ENCODE results near the gene NUP160.
"Not testable (repeated sequence)": the region's sequence is repeated elsewhere in the genome, so short reads cannot be mapped to it uniquely, and the experiment has no call there.

NUP160 gene

DNA sequence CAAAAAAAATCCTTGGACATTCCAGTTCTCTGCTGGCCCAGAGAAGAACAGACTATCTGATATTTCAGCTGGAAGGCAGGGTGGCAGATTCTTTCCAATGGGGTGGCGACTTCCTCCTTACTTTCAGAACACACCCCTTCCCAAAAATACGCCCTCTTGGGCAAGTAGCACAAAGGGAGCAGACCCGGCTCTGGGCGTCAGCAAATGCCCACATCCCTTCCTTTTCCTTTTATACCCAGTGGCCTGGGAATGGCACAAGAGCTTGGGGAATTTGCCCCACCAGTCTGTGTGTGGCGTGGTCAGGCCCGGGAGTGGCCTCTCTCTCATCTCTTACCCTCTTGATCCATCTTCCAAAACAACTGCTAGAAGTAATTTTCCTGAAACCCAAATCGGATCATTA lies 33.0 kb upstream of the NUP160 start:
- Histone ChIP-seq H3K4me1 (ENCODE audit: control insufficient read depth, insufficient read depth, low read length) (no peaks in the 10 kb centered on the region), H3K27ac (ENCODE audit: low read depth, low read length) (no peak overlapping the region), H3K9me3 (ENCODE audit: control insufficient read depth, insufficient read depth, low read length) (peaks cover 7% of the 10 kb centered on the region), H3K36me3 (ENCODE audit: control insufficient read depth, insufficient read depth, low read length) (no peaks in the 10 kb centered on the region), H3K27me3 (ENCODE audit: control insufficient read depth, insufficient read depth, low read length) (no peaks in the 10 kb centered on the region), H3K4me3 (ENCODE audit: low read depth, low read length) (no peak overlapping the region), H3K9ac (ENCODE audit: low read depth, low read length) (no peak overlapping the region)

DNA sequence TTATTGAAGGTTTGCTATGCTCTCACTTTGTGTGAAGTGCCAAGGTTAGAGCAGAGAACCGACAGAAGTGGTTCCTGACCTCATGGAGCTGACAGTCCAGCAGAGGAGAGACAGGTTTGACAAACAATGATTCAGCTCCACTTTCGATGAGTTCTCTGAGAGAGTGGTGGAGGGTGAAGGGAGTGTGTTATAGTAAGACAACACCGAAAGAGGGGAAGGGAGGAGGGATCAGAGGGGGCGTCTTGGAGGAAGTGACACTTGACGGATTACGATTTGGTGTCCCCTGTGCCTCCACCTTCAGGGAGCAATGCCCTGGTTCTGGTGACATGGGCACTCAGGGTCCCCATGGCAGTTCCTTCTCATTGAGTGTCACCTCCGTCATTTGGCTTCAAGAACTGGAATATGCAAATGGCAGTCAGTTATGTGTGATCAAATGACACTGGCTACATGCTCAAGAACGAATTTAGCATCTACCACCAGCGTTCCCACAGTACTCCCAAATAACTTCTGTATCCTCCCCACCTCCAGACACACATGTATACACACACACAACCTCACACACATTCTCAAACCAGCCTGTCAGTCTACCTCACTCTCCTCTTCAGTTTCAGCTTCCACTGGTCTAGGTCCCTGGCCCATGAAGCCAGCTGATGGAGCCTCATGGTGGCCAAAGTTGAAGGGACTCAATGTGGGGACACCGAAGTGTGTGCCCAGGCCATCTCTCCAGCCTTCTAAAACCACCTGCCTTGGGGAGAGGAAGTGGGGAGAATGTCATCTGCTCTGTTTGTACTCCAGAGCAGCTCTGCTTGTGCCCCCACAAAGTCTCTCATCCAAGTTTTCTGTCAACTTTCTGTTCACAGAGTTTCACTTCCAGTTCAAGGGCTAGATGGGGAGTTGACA lies 31.4 kb upstream of the NUP160 start:
- Histone ChIP-seq H3K4me3 (ENCODE audit: low read depth, low read length) (no peak overlapping the region), H3K4me1 (ENCODE audit: control insufficient read depth, insufficient read depth, low read length) (no peaks in the 10 kb centered on the region), H3K9me3 (ENCODE audit: control insufficient read depth, insufficient read depth, low read length) (peaks cover 22% of the 10 kb centered on the region), H3K27me3 (ENCODE audit: control insufficient read depth, insufficient read depth, low read length) (no peaks in the 10 kb centered on the region), H3K9ac (ENCODE audit: low read depth, low read length) (no peak overlapping the region), H3K27ac (ENCODE audit: low read depth, low read length) (no peak overlapping the region), H3K36me3 (ENCODE audit: control insufficient read depth, insufficient read depth, low read length) (no peaks in the 10 kb centered on the region)

DNA sequence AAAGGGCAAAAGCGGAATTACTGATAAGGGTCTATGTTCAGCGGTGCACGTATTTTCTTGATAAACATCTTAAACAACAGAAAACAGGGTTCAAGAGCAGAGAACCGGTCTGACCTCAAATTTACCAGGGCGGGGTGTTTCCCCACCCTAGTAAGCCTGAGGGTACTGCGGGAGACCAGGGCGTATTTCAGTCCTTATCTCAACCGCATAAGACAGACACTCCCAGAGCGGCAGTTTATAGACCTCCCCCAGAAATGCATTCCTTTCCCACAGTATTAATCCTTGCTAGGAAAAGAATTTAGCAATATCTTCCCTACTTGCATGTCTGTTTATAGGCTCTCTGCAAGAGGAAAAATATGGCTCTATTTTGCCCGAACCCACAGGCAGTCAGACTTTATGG lies 27.7 kb upstream of the NUP160 start:
- H3K4me3 ChIP-seq (ENCODE audit: low read depth, low read length); H3K27ac ChIP-seq (ENCODE audit: low read depth, low read length); H3K4me1 ChIP-seq (ENCODE audit: control insufficient read depth, insufficient read depth, low read length); H3K36me3 ChIP-seq (ENCODE audit: control insufficient read depth, insufficient read depth, low read length); H3K27me3 ChIP-seq (ENCODE audit: control insufficient read depth, insufficient read depth, low read length); H3K9ac ChIP-seq (ENCODE audit: low read depth, low read length): not testable (repeated sequence)
- peaks cover 25% of the 10 kb centered on the region for H3K9me3 ChIP-seq (ENCODE audit: control insufficient read depth, insufficient read depth, low read length)

DNA sequence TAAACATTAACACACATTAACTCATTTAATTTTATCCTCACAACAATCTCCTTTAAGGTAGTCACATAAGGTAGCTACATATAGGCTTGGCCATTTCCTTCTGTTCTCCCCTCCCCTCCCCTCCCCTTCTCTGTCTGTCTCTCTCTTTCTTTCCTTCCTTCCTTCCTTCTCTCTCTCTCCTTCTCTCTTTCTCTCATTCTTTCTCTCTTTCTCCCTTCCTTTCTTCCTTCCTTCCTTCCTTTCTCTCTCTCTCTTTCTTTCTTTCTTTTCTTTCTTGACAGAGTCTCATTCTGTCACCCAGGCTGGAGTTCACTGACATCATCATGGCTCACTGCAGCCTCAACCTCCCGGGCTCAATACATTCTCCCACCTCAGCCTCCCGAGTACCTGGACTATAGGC lies 22.3 kb upstream of the NUP160 start:
- Histone ChIP-seq H3K27me3 (ENCODE audit: control insufficient read depth, insufficient read depth, low read length) (no peaks in the 10 kb centered on the region), H3K4me3 (ENCODE audit: low read depth, low read length) (no peak overlapping the region), H3K4me1 (ENCODE audit: control insufficient read depth, insufficient read depth, low read length) (no peaks in the 10 kb centered on the region), H3K27ac (ENCODE audit: low read depth, low read length) (no peak overlapping the region), H3K9me3 (ENCODE audit: control insufficient read depth, insufficient read depth, low read length) (peaks cover 11% of the 10 kb centered on the region), H3K36me3 (ENCODE audit: control insufficient read depth, insufficient read depth, low read length) (no peaks in the 10 kb centered on the region), H3K9ac (ENCODE audit: low read depth, low read length) (no peak overlapping the region)

DNA sequence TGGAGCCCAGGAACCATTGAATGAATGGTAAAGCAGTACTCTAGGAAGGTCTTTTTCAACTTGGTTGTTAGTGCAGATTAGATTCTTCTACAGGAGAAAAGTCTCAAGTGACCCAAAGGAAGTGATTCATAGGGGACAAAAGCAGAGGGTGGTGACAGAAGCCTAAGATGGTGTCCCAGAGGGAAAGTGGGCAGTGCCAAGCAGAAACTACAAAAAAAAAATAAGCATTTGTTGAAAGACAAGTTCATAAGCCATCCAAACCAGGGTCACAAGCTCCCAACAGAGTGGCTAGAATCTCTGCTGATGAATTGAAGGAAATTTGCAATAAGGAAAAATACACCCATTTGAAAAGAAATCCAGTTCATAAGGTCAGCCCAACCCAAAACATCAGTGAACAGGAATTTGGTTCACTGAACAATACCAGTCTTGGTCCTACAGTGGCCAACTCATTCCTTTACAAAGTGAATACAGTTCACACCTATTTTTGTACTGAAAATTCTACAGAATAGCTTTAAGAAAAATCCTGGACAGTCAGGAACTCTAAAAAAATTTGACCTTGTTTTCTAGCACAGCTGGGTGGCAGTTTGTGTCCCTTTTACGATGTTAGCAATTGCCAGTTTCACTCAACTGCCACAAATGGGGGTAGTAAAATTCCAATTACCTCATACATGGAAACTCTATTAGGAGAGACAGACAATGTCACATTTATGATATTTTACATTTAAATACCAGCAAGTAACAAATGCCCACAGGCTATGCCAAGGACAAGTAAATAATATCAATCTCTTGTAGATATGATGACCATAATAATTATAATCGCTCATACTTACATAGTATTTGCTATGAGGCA lies 21.6 kb upstream of the NUP160 start:
- no peaks in the 10 kb centered on the region for H3K27me3 ChIP-seq (ENCODE audit: control insufficient read depth, insufficient read depth, low read length)
- no peaks in the 10 kb centered on the region for H3K4me1 ChIP-seq (ENCODE audit: control insufficient read depth, insufficient read depth, low read length)
- no peak overlapping the region for H3K27ac ChIP-seq (ENCODE audit: low read depth, low read length)
- H3K9ac ChIP-seq (ENCODE audit: low read depth, low read length): no peak overlapping the region
- H3K4me3 ChIP-seq (ENCODE audit: low read depth, low read length): no peak overlapping the region
- no peaks in the 10 kb centered on the region for H3K36me3 ChIP-seq (ENCODE audit: control insufficient read depth, insufficient read depth, low read length)
- peaks cover 5% of the 10 kb centered on the region; the same call in 1 of the 2 replicates for H3K9me3 ChIP-seq (ENCODE audit: control insufficient read depth, insufficient read depth, low read length)

DNA sequence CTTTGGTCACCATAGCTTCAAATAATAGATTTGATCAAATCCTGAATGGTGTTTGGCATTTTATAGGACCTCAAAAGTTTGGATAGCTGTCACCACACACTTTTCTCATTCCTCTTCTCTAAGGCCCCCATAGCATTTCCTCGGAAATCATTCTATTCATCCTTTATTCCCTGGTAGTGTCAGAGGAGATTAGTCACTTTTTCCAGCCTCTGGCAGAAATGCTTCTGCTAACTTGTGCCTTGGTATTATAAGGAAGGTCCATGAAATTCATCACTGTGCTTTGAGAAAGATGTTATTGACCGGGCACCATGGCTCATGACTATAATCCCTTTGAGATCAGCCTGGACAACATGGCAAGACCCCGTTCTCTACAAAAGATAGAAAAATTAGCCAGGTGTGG lies 19.7 kb upstream of the NUP160 start:
- no peaks in the 10 kb centered on the region for H3K4me1 ChIP-seq (ENCODE audit: control insufficient read depth, insufficient read depth, low read length)
- no peaks in the 10 kb centered on the region for H3K27me3 ChIP-seq (ENCODE audit: control insufficient read depth, insufficient read depth, low read length)
- H3K27ac ChIP-seq (ENCODE audit: low read depth, low read length): no peak overlapping the region
- H3K36me3 ChIP-seq (ENCODE audit: control insufficient read depth, insufficient read depth, low read length): no peaks in the 10 kb centered on the region
- H3K4me3 ChIP-seq (ENCODE audit: low read depth, low read length): no peak overlapping the region
- H3K9me3 ChIP-seq (ENCODE audit: control insufficient read depth, insufficient read depth, low read length): no peaks in the 10 kb centered on the region
- H3K9ac ChIP-seq (ENCODE audit: low read depth, low read length): no peak overlapping the region

DNA sequence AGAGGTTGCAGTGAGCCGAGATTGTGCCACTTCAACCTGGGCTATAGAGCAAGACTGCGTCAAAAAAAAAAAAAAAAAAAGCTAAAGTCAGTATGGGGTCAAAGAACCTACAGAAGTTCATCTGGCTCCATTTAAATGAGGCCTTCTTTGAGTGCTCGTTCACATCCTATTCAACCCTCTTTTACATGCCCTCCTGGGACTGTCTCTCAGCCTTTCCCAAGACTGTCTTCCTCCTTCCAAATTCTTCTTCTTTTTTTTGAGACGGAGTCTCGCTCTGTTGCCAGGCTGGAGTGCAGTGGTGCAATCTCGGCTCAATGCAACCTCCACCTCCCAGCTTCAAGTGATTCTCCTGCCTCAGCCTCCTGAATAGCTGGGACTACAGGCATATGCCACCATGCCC lies 18.7 kb upstream of the NUP160 start:
- H3K9me3 ChIP-seq (ENCODE audit: control insufficient read depth, insufficient read depth, low read length); H3K4me1 ChIP-seq (ENCODE audit: control insufficient read depth, insufficient read depth, low read length); H3K9ac ChIP-seq (ENCODE audit: low read depth, low read length); H3K4me3 ChIP-seq (ENCODE audit: low read depth, low read length); H3K36me3 ChIP-seq (ENCODE audit: control insufficient read depth, insufficient read depth, low read length); H3K27me3 ChIP-seq (ENCODE audit: control insufficient read depth, insufficient read depth, low read length); H3K27ac ChIP-seq (ENCODE audit: low read depth, low read length): not testable (repeated sequence)

DNA sequence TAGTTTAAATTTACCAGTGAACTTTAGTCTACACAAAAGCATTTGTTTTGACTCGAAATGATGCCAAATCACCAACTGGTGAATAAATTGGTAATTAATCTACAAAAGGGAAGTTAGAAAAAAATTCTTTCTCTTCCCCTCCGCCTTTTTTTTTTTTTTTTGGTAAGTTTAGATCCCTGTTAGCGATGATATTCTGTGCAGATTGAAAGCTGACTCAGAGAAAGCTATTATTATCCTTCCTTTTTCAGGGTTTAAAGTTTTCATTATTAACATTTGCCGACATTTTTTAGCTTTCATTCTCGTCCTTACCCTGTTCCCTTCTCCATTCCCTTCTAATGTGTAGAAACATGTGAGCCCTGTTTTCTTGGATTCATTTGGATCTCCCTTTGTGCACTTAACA lies 16.8 kb upstream of the NUP160 start:
- Histone ChIP-seq H3K27me3 (ENCODE audit: control insufficient read depth, insufficient read depth, low read length) (no peaks in the 10 kb centered on the region), H3K27ac (ENCODE audit: low read depth, low read length) (no peak overlapping the region), H3K9me3 (ENCODE audit: control insufficient read depth, insufficient read depth, low read length) (no peaks in the 10 kb centered on the region), H3K4me3 (ENCODE audit: low read depth, low read length) (no peak overlapping the region), H3K4me1 (ENCODE audit: control insufficient read depth, insufficient read depth, low read length) (no peaks in the 10 kb centered on the region), H3K36me3 (ENCODE audit: control insufficient read depth, insufficient read depth, low read length) (no peaks in the 10 kb centered on the region), H3K9ac (ENCODE audit: low read depth, low read length) (no peak overlapping the region)

DNA sequence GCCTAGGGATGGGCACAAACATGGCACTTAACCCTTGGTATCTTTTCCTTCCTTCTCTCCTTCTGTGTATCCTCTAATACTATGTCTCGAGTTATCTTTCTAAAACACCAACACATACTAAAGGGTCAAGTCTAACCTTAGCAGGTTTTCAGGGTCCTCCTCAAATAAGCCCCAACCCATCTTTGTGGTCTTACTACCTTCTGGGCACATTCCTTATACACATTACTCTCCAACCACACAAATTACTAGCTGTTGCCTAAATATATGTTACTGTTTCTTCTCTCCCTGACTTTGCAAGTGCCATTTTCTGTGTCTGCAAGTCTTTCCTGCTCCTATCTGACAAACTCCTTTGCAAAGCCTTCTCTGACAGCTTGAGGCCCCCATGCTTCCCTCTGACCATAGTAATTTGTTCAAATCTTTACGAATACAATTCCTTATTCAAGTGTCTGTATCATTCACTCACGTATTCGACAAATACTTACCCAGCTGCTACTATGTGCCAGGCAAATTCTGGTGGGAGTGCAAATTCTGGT lies 15.8 kb upstream of the NUP160 start:
- Histone ChIP-seq H3K4me3 (ENCODE audit: low read depth, low read length) (no peak overlapping the region), H3K9me3 (ENCODE audit: control insufficient read depth, insufficient read depth, low read length) (no peaks in the 10 kb centered on the region), H3K4me1 (ENCODE audit: control insufficient read depth, insufficient read depth, low read length) (no peaks in the 10 kb centered on the region), H3K9ac (ENCODE audit: low read depth, low read length) (no peak overlapping the region), H3K36me3 (ENCODE audit: control insufficient read depth, insufficient read depth, low read length) (no peaks in the 10 kb centered on the region), H3K27ac (ENCODE audit: low read depth, low read length) (no peak overlapping the region), H3K27me3 (ENCODE audit: control insufficient read depth, insufficient read depth, low read length) (no peaks in the 10 kb centered on the region)

DNA sequence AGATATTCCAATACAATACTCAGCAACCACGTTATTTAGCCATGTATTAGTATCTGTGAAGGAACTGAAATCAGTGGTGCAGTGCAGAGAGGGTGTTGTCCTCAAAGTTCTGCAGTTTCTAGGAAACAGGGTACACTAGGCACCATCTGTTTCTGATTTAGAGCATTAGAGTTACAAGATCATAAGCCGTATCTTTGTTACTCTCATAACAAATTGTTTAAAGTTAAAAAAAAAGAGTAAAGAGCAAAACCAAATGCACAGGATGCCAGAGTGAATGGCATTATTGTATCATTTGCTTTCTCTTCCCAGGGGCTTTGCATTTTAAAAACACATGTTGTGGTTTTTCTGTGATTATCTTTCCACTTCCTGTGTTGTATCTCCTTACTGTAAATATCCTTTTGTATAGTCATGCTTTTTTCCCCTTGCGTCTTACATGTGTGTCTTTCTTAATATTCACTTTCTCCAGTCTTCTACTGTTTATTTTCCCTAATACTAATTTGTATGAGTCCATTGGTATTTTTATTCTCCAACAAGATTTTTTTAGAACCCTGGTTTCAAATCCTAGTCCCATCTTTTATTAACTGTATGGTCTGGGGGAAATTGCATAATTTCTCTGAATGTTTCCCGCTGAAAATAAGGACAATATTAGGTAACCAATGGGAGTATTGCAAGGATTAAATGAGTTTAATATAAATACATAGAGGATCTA lies 15.2 kb upstream of the NUP160 start:
- H3K9me3 ChIP-seq (ENCODE audit: control insufficient read depth, insufficient read depth, low read length): no peaks in the 10 kb centered on the region
- no peak overlapping the region for H3K4me3 ChIP-seq (ENCODE audit: low read depth, low read length)
- no peaks in the 10 kb centered on the region for H3K36me3 ChIP-seq (ENCODE audit: control insufficient read depth, insufficient read depth, low read length)
- H3K9ac ChIP-seq (ENCODE audit: low read depth, low read length): no peak overlapping the region
- H3K4me1 ChIP-seq (ENCODE audit: control insufficient read depth, insufficient read depth, low read length): no peaks in the 10 kb centered on the region
- no peaks in the 10 kb centered on the region for H3K27me3 ChIP-seq (ENCODE audit: control insufficient read depth, insufficient read depth, low read length)
- no peak overlapping the region for H3K27ac ChIP-seq (ENCODE audit: low read depth, low read length)
